ENCODE measurements around the gene NSD2.
A peak's percentile ranks its signal among the peaks of the same experiment; 100 is the strongest.

Gene NSD2

GRCh38 chr4:1975880-1976279, 104.7 kb downstream of the NSD2 start:
- no peaks in the 10 kb centered on the region for H3K4me1 Mint-ChIP-seq
- H3K27me3 Mint-ChIP-seq: no peaks in the 10 kb centered on the region
- DNase-seq (no peak), ATAC-seq (replicated peaks) (no peak)
- no peaks in the 10 kb centered on the region for H3K9me3 Mint-ChIP-seq
- H3K4me3 Mint-ChIP-seq: no peak overlapping the region
- H3K36me3 Mint-ChIP-seq: peaks cover 48 to 63% of the 10 kb centered on the region in 2 donors
- H3K27ac Mint-ChIP-seq: no peak overlapping the region

- no peak for DNase-seq
- Mint-ChIP-seq H3K4me3 (no peak overlapping the region), H3K9me3 (no peaks in the 10 kb centered on the region), H3K27ac (no peak overlapping the region), H3K36me3 (peaks cover 50 to 65% of the 10 kb centered on the region in 2 donors), H3K27me3 (no peaks in the 10 kb centered on the region), H3K4me1 (no peaks in the 10 kb centered on the region)
- ATAC-seq (replicated peaks): no peak
These were observed 105.5 kb downstream of the NSD2 start for GRCh38 chr4:1976416-1977352.

DNA sequence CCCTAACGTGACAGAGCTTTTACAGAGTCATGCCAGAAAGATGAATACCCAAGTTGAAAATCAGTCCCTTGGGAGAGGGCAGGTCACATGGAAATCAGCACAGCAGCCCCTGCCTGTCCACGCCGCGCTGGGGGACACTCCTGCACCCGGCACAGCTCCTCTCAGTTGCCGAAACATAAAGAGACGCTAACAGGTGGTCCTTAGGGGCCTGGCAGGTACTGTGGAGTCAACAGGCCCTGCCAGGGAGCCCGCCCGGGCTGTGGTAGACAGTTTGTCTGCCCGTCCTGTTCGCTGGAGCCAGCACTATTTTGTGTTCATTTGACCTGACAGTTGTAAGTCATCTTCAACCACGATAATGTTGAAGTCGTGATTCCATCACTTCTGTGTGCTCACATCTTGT, 107.0 kb downstream of the NSD2 start:
- H3K9me3 Mint-ChIP-seq: no peaks in the 10 kb centered on the region
- no peaks in the 10 kb centered on the region for H3K4me1 Mint-ChIP-seq
- DNase-seq (no peak), ATAC-seq (replicated peaks) (no peak)
- peaks cover 54 to 68% of the 10 kb centered on the region in 2 donors for H3K36me3 Mint-ChIP-seq
- no peaks in the 10 kb centered on the region for H3K27me3 Mint-ChIP-seq
- no peak overlapping the region for H3K4me3 Mint-ChIP-seq
- H3K27ac Mint-ChIP-seq: no peak overlapping the region

- ATAC-seq (replicated peaks) (no peak), DNase-seq (no peak)
- Mint-ChIP-seq H3K9me3 (no peaks in the 10 kb centered on the region), H3K4me3 (no peak overlapping the region), H3K27ac (peak overlapping the region; percentile 70), H3K4me1 (no peaks in the 10 kb centered on the region), H3K27me3 (no peaks in the 10 kb centered on the region), H3K36me3 (peaks cover 56 to 67% of the 10 kb centered on the region in 2 donors)
These were observed 107.7 kb downstream of the NSD2 start for GRCh38 chr4:1978741-1979476.

DNA sequence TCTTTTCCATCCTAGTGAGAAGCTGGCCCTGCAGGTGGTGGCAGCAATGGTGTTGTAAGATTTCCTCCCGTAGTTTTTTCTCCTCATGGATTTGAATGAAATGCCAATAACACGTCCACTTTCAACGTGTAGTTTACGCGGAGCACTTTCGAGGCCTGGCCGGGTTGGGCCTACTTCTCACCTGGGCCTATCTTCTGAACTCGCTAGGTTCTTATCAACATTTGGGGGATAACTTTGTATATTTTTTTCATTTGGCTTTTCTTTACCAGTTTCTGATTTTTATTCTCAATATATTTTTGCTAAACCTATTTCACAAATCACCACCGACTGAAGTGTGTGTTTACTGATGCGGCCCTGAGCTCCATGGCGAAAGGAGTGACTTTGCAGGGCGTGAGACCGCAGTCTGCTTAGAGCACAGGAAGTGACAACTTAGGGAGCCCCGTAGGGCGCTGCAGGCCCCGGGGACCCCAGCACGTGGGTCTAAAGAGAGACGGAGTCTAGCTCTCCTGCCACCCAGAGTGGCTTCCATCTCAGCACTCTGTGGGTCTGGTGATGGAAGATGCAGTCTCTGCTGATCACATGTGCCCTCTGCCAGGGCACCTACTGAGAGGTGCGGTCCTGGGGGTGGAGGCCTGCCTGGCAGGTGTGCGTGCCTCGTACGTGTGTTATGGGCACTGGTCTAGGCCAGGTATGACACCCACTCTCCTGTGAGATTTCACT, 108.4 kb downstream of the NSD2 start:
- Mint-ChIP-seq H3K36me3 (peaks cover 53 to 63% of the 10 kb centered on the region in 2 donors), H3K9me3 (no peaks in the 10 kb centered on the region), H3K27me3 (no peaks in the 10 kb centered on the region), H3K4me1 (no peaks in the 10 kb centered on the region), H3K27ac (peak overlapping the region; percentile 70), H3K4me3 (no peak overlapping the region)
- no peak for DNase-seq
- peak in 1 of 2 donors; percentile 8 for ATAC-seq (replicated peaks)

GRCh38 chr4:1980561-1981041, 109.4 kb downstream of the NSD2 start:
- H3K4me3 Mint-ChIP-seq: no peak overlapping the region
- no peak for DNase-seq
- H3K9me3 Mint-ChIP-seq: no peaks in the 10 kb centered on the region
- peak overlapping the region; percentile 65 for H3K27ac Mint-ChIP-seq
- no peak for ATAC-seq (replicated peaks)
- no peaks in the 10 kb centered on the region for H3K4me1 Mint-ChIP-seq
- peaks cover 47 to 57% of the 10 kb centered on the region in 2 donors for H3K36me3 Mint-ChIP-seq
- no peaks in the 10 kb centered on the region for H3K27me3 Mint-ChIP-seq

DNA sequence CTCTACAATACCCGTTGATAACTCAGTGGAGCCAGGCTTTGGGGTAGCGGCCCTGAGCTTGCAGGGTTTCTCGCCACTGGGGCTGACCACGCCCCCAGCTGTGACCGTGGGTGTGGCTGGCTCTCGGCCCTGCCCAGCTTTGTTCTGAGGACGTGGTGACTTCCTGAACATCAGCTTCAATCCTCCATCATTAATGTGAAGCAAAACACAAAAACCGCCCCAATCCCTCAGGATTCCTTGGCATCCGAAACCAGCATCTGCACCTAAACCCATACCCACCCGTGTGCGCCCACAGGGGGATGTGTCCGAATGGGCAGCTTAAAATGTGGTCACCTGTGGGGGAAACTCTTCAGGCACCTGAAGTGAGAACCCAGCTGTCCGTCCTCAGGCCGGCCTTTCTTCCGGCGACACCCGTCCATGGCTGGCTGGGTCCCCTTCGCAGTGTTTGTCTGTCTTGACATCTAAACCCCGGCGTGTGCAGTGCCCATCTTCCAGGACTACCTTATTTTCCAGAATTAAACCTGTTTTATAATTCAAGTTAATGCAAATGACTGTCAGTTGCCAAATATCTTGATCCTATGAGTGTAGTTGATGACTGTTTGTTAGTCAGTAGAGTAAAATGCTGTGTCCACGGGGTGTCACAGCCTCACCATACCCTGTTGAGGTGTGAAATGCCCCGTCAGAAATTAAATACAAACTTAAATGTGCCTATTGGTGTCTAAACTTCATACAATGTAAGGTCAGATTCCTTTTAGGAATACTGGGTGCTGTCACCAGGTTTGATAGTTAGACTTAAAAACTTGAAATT, 110.3 kb downstream of the NSD2 start:
- peaks cover 47 to 51% of the 10 kb centered on the region in 2 donors for H3K36me3 Mint-ChIP-seq
- H3K27ac Mint-ChIP-seq: peak overlapping the region; percentile 88
- H3K4me1 Mint-ChIP-seq: no peaks in the 10 kb centered on the region
- ATAC-seq (replicated peaks): no peak
- no peak overlapping the region for H3K4me3 Mint-ChIP-seq
- no peaks in the 10 kb centered on the region for H3K9me3 Mint-ChIP-seq
- no peak for DNase-seq
- H3K27me3 Mint-ChIP-seq: no peaks in the 10 kb centered on the region

- H3K36me3 Mint-ChIP-seq: peaks cover 46 to 51% of the 10 kb centered on the region in 2 donors
- no peaks in the 10 kb centered on the region for H3K27me3 Mint-ChIP-seq
- H3K9me3 Mint-ChIP-seq: no peaks in the 10 kb centered on the region
- H3K27ac Mint-ChIP-seq: peak overlapping the region; percentile 81
- H3K4me1 Mint-ChIP-seq: no peaks in the 10 kb centered on the region
- H3K4me3 Mint-ChIP-seq: no peak overlapping the region
- DNase-seq (no peak), ATAC-seq (replicated peaks) (no peak)
These were observed 111.2 kb downstream of the NSD2 start for GRCh38 chr4:1982124-1983052.

GRCh38 chr4:1983053-1983845, 112.1 kb downstream of the NSD2 start:
- no peak for DNase-seq
- Mint-ChIP-seq H3K9me3 (no peaks in the 10 kb centered on the region), H3K36me3 (peaks cover 46 to 54% of the 10 kb centered on the region in 2 donors), H3K27ac (peak overlapping the region; percentile 81), H3K4me3 (no peak overlapping the region), H3K27me3 (no peaks in the 10 kb centered on the region), H3K4me1 (no peaks in the 10 kb centered on the region)
- no peak for ATAC-seq (replicated peaks)

- Mint-ChIP-seq H3K36me3 (peaks cover 45 to 50% of the 10 kb centered on the region in 2 donors), H3K4me3 (no peak overlapping the region), H3K9me3 (no peaks in the 10 kb centered on the region), H3K27me3 (no peaks in the 10 kb centered on the region), H3K27ac (peak overlapping the region; percentile 81), H3K4me1 (no peaks in the 10 kb centered on the region)
- no peak for DNase-seq
- ATAC-seq (replicated peaks): no peak
These were observed 112.7 kb downstream of the NSD2 start for GRCh38 chr4:1983846-1984405.

GRCh38 chr4:1984406-1985191, 113.4 kb downstream of the NSD2 start:
- peak overlapping the region; percentile 81 for H3K27ac Mint-ChIP-seq
- peaks cover 38 to 43% of the 10 kb centered on the region in 2 donors for H3K36me3 Mint-ChIP-seq
- no peaks in the 10 kb centered on the region for H3K4me1 Mint-ChIP-seq
- H3K27me3 Mint-ChIP-seq: no peaks in the 10 kb centered on the region
- H3K9me3 Mint-ChIP-seq: no peaks in the 10 kb centered on the region
- DNase-seq (no peak), ATAC-seq (replicated peaks) (no peak)
- H3K4me3 Mint-ChIP-seq: peak overlapping the region in 1 of 2 donors; percentile 3

Data from stimulated activated naive B cell treated with anti-CD40 and anti-IgM and Interleukin-4, amounts not matched to agents 10 μg/mL and 1 μg/mL and 100 μg/mL, for 72 hours (primary cell).